Activated CD4-positive, alpha-beta T cell treated with anti-CD3 and anti-CD28 coated beads for 1 hour (primary cell): ENCODE data around the gene KSR2.
"Not testable (repeated sequence)": the region's sequence is repeated elsewhere in the genome, so short reads cannot be mapped to it uniquely, and the experiment has no call there.

ENCODE experiments used
- DNase-seq: peaks from one replicate; pipeline ENCODE4 v3.0.0-alpha.2; 2020

Gene KSR2

GRCh38 chr12:117889098-117889497 is 79.7 kb downstream of the KSR2 start:
- DNase-seq = no peak

GRCh38 chr12:117885211-117885610 is 83.6 kb downstream of the KSR2 start:
- DNase-seq = no peak

- no peak for DNase-seq
These were observed 84.6 kb downstream of the KSR2 start for GRCh38 chr12:117884161-117884560.

- no peak for DNase-seq
These were observed 86.1 kb downstream of the KSR2 start for GRCh38 chr12:117882603-117883184.

GRCh38 chr12:117882181-117882580 is 86.6 kb downstream of the KSR2 start:
- no peak for DNase-seq

GRCh38 chr12:117881517-117881916 is 87.3 kb downstream of the KSR2 start:
- DNase-seq = no peak

GRCh38 chr12:117878605-117879004 is 90.2 kb downstream of the KSR2 start:
- no peak for DNase-seq

- no peak for DNase-seq
These were observed 92.4 kb downstream of the KSR2 start for GRCh38 chr12:117876436-117876816.

- peak; percentile 12 for DNase-seq
These were observed 92.9 kb downstream of the KSR2 start for GRCh38 chr12:117875744-117876435.

- DNase-seq = peak; percentile 41
These were observed 93.9 kb downstream of the KSR2 start for GRCh38 chr12:117874842-117875434.

- not testable (repeated sequence) for DNase-seq
These were observed 94.6 kb downstream of the KSR2 start for GRCh38 chr12:117874198-117874597.

- no peak for DNase-seq
These were observed 96.1 kb downstream of the KSR2 start for GRCh38 chr12:117872546-117873169.

- DNase-seq = no peak
These were observed 99.2 kb downstream of the KSR2 start for GRCh38 chr12:117869551-117869950.

GRCh38 chr12:117867348-117867747 is 101.4 kb downstream of the KSR2 start:
- DNase-seq = no peak

GRCh38 chr12:117865505-117865904 is 103.3 kb downstream of the KSR2 start:
- no peak for DNase-seq

GRCh38 chr12:117863002-117863709 is 105.6 kb downstream of the KSR2 start:
- DNase-seq = no peak

- no peak for DNase-seq
These were observed 107.1 kb downstream of the KSR2 start for GRCh38 chr12:117861691-117862090.

- DNase-seq = not testable (repeated sequence)
These were observed 108.0 kb downstream of the KSR2 start for GRCh38 chr12:117860787-117861290.

- DNase-seq = no peak
These were observed 108.7 kb downstream of the KSR2 start for GRCh38 chr12:117860111-117860510.

- DNase-seq = peak; percentile 16
These were observed 110.9 kb downstream of the KSR2 start for GRCh38 chr12:117857632-117858612.

GRCh38 chr12:117857139-117857538 is 111.7 kb downstream of the KSR2 start:
- not testable (repeated sequence) for DNase-seq

GRCh38 chr12:117855165-117855564 is 113.6 kb downstream of the KSR2 start:
- DNase-seq = no peak
